ENCODE results near the gene SPEF2. TPM values are rescaled to one million over a fixed set of nuclear protein-coding genes. Genes with fewer than 3 reads are reported as not detected.

Gene SPEF2
- total RNA-seq, 1 donor from 2014 or later: 3.4 TPM

GRCh38 chr5:35803191-35803651 lies 185.6 kb downstream of the SPEF2 start:
- no peak for TF ChIP-seq CTCF (IDR thresholded peaks at IDR 0.05; ENCODE audit: insufficient read depth, low read depth, low read length)
- TF ChIP-seq EZH2 (IDR thresholded peaks at IDR 0.05; ENCODE audit: insufficient read depth, low read length): no peak
- H3K27ac ChIP-seq (ENCODE audit: low read depth, low read length): no peak overlapping the region
- H3K4me2 ChIP-seq (ENCODE audit: low read length): no peak overlapping the region
- peaks cover 3% of the 10 kb centered on the region for H3K4me1 ChIP-seq (ENCODE audit: insufficient read depth, low read length)
- Mint-ChIP-seq H3K27ac (ENCODE audit: unreplicated experiment) (no peak overlapping the region), H3K9me3 (ENCODE audit: unreplicated experiment) (no peaks in the 10 kb centered on the region), H3K27me3 (ENCODE audit: low read depth, unreplicated experiment) (no peaks in the 10 kb centered on the region), H3K36me3 (ENCODE audit: low read depth, unreplicated experiment) (no peaks in the 10 kb centered on the region), H3K4me1 (ENCODE audit: low read depth, unreplicated experiment) (peaks cover 15% of the 10 kb centered on the region), H3K4me3 (ENCODE audit: unreplicated experiment) (no peak overlapping the region)
- peak overlapping the region; percentile 60 for H2AFZ ChIP-seq (ENCODE audit: low read depth, low read length)
- H3K9me3 ChIP-seq (ENCODE audit: insufficient read depth, low read depth, low read length): no peaks in the 10 kb centered on the region
- no peaks in the 10 kb centered on the region for H4K20me1 ChIP-seq (ENCODE audit: insufficient read depth, low read length)
- H3K27me3 ChIP-seq (ENCODE audit: insufficient read depth, low read length): peaks cover 2% of the 10 kb centered on the region
- DNase-seq (ENCODE audit: low read depth) (peak; percentile 49), FAIRE-seq (peak; percentile 81)
- H3K4me3 ChIP-seq (ENCODE audit: insufficient read depth, low read depth, low read length): no peak overlapping the region
- H3K79me2 ChIP-seq (ENCODE audit: insufficient read depth, low read length): no peaks in the 10 kb centered on the region
- no peaks in the 10 kb centered on the region for H3K36me3 ChIP-seq (ENCODE audit: insufficient read depth, low read length)
- no peak overlapping the region for H3K9ac ChIP-seq (ENCODE audit: low read length)

DNA sequence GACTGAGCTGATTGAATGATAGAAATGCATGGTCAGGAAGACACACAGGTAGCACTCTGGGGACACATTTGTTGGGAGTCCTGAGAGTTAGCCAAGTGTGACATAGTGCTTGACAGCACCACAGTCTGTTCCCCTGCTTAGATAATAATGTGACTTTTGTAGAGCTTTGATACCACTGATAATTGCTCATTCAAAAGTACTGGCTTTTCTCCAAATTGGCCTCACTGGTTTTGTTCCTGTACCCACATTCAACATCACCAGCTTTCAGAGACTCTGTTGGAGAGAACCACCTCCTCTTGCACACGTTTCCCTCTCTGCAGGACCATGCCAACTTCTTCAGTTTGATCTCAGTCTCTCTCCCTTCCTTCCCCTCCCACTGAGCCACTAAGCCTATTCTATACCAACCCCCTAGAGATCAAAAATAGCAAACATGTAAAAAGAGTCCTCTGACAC lies 186.6 kb downstream of the SPEF2 start:
- Histone ChIP-seq H3K27me3 (ENCODE audit: insufficient read depth, low read length) (peaks cover 2% of the 10 kb centered on the region), H3K4me2 (ENCODE audit: low read length) (no peak overlapping the region), H3K4me3 (ENCODE audit: insufficient read depth, low read depth, low read length) (no peak overlapping the region), H3K36me3 (ENCODE audit: insufficient read depth, low read length) (no peaks in the 10 kb centered on the region), H3K4me1 (ENCODE audit: insufficient read depth, low read length) (peaks cover 3% of the 10 kb centered on the region), H4K20me1 (ENCODE audit: insufficient read depth, low read length) (no peaks in the 10 kb centered on the region), H3K27ac (ENCODE audit: low read depth, low read length) (no peak overlapping the region), H3K9ac (ENCODE audit: low read length) (no peak overlapping the region), H2AFZ (ENCODE audit: low read depth, low read length) (no peak overlapping the region), H3K9me3 (ENCODE audit: insufficient read depth, low read depth, low read length) (no peaks in the 10 kb centered on the region), H3K79me2 (ENCODE audit: insufficient read depth, low read length) (no peaks in the 10 kb centered on the region)
- Mint-ChIP-seq H3K9me3 (ENCODE audit: unreplicated experiment) (no peaks in the 10 kb centered on the region), H3K4me1 (ENCODE audit: low read depth, unreplicated experiment) (peaks cover 15% of the 10 kb centered on the region), H3K27me3 (ENCODE audit: low read depth, unreplicated experiment) (no peaks in the 10 kb centered on the region), H3K27ac (ENCODE audit: unreplicated experiment) (no peak overlapping the region), H3K36me3 (ENCODE audit: low read depth, unreplicated experiment) (no peaks in the 10 kb centered on the region), H3K4me3 (ENCODE audit: unreplicated experiment) (no peak overlapping the region)
- FAIRE-seq: peak; percentile 32
- no peak for DNase-seq (ENCODE audit: low read depth)
- TF ChIP-seq CTCF (IDR thresholded peaks at IDR 0.05; ENCODE audit: insufficient read depth, low read depth, low read length) (no peak), EZH2 (IDR thresholded peaks at IDR 0.05; ENCODE audit: insufficient read depth, low read length) (no peak)

- H3K27ac Mint-ChIP-seq (ENCODE audit: unreplicated experiment): no peak overlapping the region
- Histone ChIP-seq H3K79me2 (ENCODE audit: insufficient read depth, low read length) (no peaks in the 10 kb centered on the region), H3K27ac (ENCODE audit: low read depth, low read length) (no peak overlapping the region), H2AFZ (ENCODE audit: low read depth, low read length) (no peak overlapping the region), H3K9me3 (ENCODE audit: insufficient read depth, low read depth, low read length) (no peaks in the 10 kb centered on the region), H3K4me1 (ENCODE audit: insufficient read depth, low read length) (peaks cover 3% of the 10 kb centered on the region), H4K20me1 (ENCODE audit: insufficient read depth, low read length) (no peaks in the 10 kb centered on the region), H3K27me3 (ENCODE audit: insufficient read depth, low read length) (peaks cover 2% of the 10 kb centered on the region), H3K4me2 (ENCODE audit: low read length) (no peak overlapping the region), H3K9ac (ENCODE audit: low read length) (no peak overlapping the region), H3K36me3 (ENCODE audit: insufficient read depth, low read length) (no peaks in the 10 kb centered on the region), H3K4me3 (ENCODE audit: insufficient read depth, low read depth, low read length) (no peak overlapping the region)
- TF ChIP-seq EZH2 (IDR thresholded peaks at IDR 0.05; ENCODE audit: insufficient read depth, low read length) (no peak), CTCF (IDR thresholded peaks at IDR 0.05; ENCODE audit: insufficient read depth, low read depth, low read length) (no peak)
- H3K27me3 Mint-ChIP-seq (ENCODE audit: low read depth, unreplicated experiment): no peaks in the 10 kb centered on the region
- no peaks in the 10 kb centered on the region for H3K9me3 Mint-ChIP-seq (ENCODE audit: unreplicated experiment)
- H3K36me3 Mint-ChIP-seq (ENCODE audit: low read depth, unreplicated experiment): no peaks in the 10 kb centered on the region
- no peak overlapping the region for H3K4me3 Mint-ChIP-seq (ENCODE audit: unreplicated experiment)
- no peak for DNase-seq (ENCODE audit: low read depth)
- no peak for FAIRE-seq
- H3K4me1 Mint-ChIP-seq (ENCODE audit: low read depth, unreplicated experiment): peaks cover 11% of the 10 kb centered on the region
Measured at GRCh38 chr5:35804841-35805240, 187.2 kb downstream of the SPEF2 start.

Data from astrocyte (in vitro differentiated cells and primary cell).